Sigmoid colon (tissue), 7 donors: ENCODE data around the gene TSPAN12. TPM values are rescaled to one million over a fixed set of nuclear protein-coding genes. Genes with fewer than 3 reads are reported as not detected.
"Not testable (repeated sequence)": the region's sequence is repeated elsewhere in the genome, so short reads cannot be mapped to it uniquely, and the experiment has no call there.

Experiments used
- DNase-seq: peaks from one replicate; pipeline ENCODE4 v3.0.0-alpha.2; 2019
- H3K27ac ChIP-seq, 4 donors: fragments of 200-600 bp; sonication (generic); one replicate each; pipeline ENCODE4 v1.5.1; 2016 to 2019; ENCODE audit warnings: mild to moderate bottlenecking in 1 of 4
- H3K27me3 ChIP-seq, 3 donors: fragments of 200-600 bp; sonication (generic); one replicate each; pipeline ENCODE4 v1.5.1; 2019; ENCODE audit warnings: mild to moderate bottlenecking in 1 of 3
- H3K36me3 ChIP-seq, 4 donors: fragments of 200-600 bp; sonication (generic); one replicate each; pipeline ENCODE4 v1.5.1; 2016 to 2019
- H3K4me1 ChIP-seq, 4 donors: fragments of 200-600 bp; sonication (generic); one replicate each; pipeline ENCODE4 v1.5.1; 2017 to 2019
- H3K4me3 ChIP-seq, 4 donors: fragments of 200-600 bp; sonication (generic); one replicate each; pipeline ENCODE4 v1.5.1; 2017 to 2019; ENCODE audit warnings: mild to moderate bottlenecking in 2 of 4, moderate library complexity in 1 of 4
- H3K9me3 ChIP-seq, 4 donors: fragments of 200-600 bp in 3 of 4; sonication (generic) in 3 of 4; one replicate each; pipeline versions ENCODE4 v1.5.1 to v1.6.1; 2013 to 2019
- CTCF ChIP-seq, 4 experiments: fragments of 450-650 bp in 3 of 4; fragments of 200-600 bp in 1 of 4; IDR thresholded peaks; one replicate each; pipeline ENCODE4 v1.5.1; 2016 to 2019; ENCODE audit warnings: antibody characterized with exemption in 4 of 4, mild to moderate bottlenecking in 3 of 4, moderate library complexity in 2 of 4
- EP300 ChIP-seq, 4 donors: sonication (generic); formaldehyde crosslinking; IDR thresholded peaks; one replicate each; pipeline ENCODE4 v1.6.1; 2017; ENCODE audit warnings: antibody characterized with exemption in 4 of 4
- POLR2A ChIP-seq, 2 donors: fragments of 450-650 bp; IDR thresholded peaks; one replicate each; pipeline ENCODE4 v1.6.1; 2016; ENCODE audit warnings: antibody characterized with exemption in 2 of 2, mild to moderate bottlenecking in 2 of 2, moderate library complexity in 2 of 2
- POLR2AphosphoS5 ChIP-seq, 4 donors: sonication (generic); formaldehyde crosslinking; IDR thresholded peaks; one replicate each; pipeline ENCODE4 v1.6.1; 2017; ENCODE audit warnings: antibody characterized with exemption in 4 of 4
- WGBS, 2 donors: extraction: QIAGEN DNeasy Blood & Tissue Kit; methylation state at CpG; one replicate each; pipeline ENCODE4 v1.1.7; 2013; 5-methylcytosine and 5-hydroxymethylcytosine counted together
- intact Hi-C: fragments of 100-400 bp; cut with DNase I; formaldehyde crosslinking; loops from one replicate; pipeline ENCODE4 v1.15.1; 2023
- polyA plus RNA-seq, 3 donors: library from polyadenylated mRNA; stranded (reverse); fragments of 200-250 nt; gene quantifications; one replicate each; pipeline ENCODE4 v1.2.3, GENCODE V29; 2013
- total RNA-seq, 4 donors: library from RNA; depleted of rRNA; stranded (reverse); fragments of >200 nt; gene quantifications; one replicate each; pipeline ENCODE4 v1.1.0, GENCODE V29; 2016
- donor health status: healthy with polysubstance abuse.
- donor health status: Bipolar disorder and iron deficiency.
- donor health status: healthy.

The TSPAN12 gene
- total RNA-seq (10 to 100 TPM; 19.9 to 47.7 (median 32.8) TPM), polyA plus RNA-seq (10 to 100 TPM; 13.9 to 18.0 (median 16.1) TPM)

GRCh38 chr7:120857588-120858573 lies at the start of gene TSPAN12:
Gene TSPAN12, minus strand, starts transcription at chr7:120858144. Its CDS starts 1,381 bp downstream, at chr7:120856763.
- WGBS, 2 donors, result 0 to 1% methylated on average over 71 of the region's 71 CpGs
- intact Hi-C loops, result loop anchor here (2.0 to 5.0 kb wide), 3 partner anchors 51 to 116 kb away; partner anchors contain the start of gene ING3
- no peak for TF ChIP-seq EP300 (IDR thresholded peaks at IDR 0.05)
- peak in 3 of 4 donors; percentile 17 to 61 (median 59) for TF ChIP-seq POLR2AphosphoS5 (IDR thresholded peaks at IDR 0.05)
- TF ChIP-seq POLR2A (IDR thresholded peaks at IDR 0.05), result no peak
- TF ChIP-seq CTCF (IDR thresholded peaks at IDR 0.05), result peak; percentile 37 to 80 (median 50)

GRCh38 chr7:120898715-120899499 lies 41.0 kb upstream of the TSPAN12 start:
- no peak for TF ChIP-seq POLR2A (IDR thresholded peaks at IDR 0.05)
- no peak for TF ChIP-seq POLR2AphosphoS5 (IDR thresholded peaks at IDR 0.05)
- TF ChIP-seq EP300 (IDR thresholded peaks at IDR 0.05), result no peak
- no peak for TF ChIP-seq CTCF (IDR thresholded peaks at IDR 0.05)
- Histone ChIP-seq H3K36me3 (no peaks in the 10 kb centered on the region), H3K4me3 (no peak overlapping the region), H3K27me3 (no peaks in the 10 kb centered on the region), H3K27ac (no peak overlapping the region), H3K9me3 (peaks cover 0 to under 1% (median 0%) of the 10 kb centered on the region in 4 donors), H3K4me1 (no peaks in the 10 kb centered on the region)
- no peak for DNase-seq
- intact Hi-C loops, result no loop called here
- WGBS, 2 donors, result 11 to 52% methylated on average over 4 of the region's 4 CpGs

More at GRCh38 chr7:120857588-120858573, at the start of gene TSPAN12:
- H3K9me3 ChIP-seq, result no peaks in the 10 kb centered on the region
- H3K36me3 ChIP-seq, result no peaks in the 10 kb centered on the region
- H3K4me3 ChIP-seq, result peak within 1 kb of the TSS; percentile 57 to 80 (median 73)
- peak; percentile 89 for DNase-seq
- H3K27me3 ChIP-seq, result no peaks in the 10 kb centered on the region
- peak within 1 kb of the TSS; percentile 81 to 93 (median 90) for H3K27ac ChIP-seq
- peaks cover 0 to 23% (median 9%) of the 10 kb centered on the region in 4 donors for H3K4me1 ChIP-seq

- WGBS, 2 donors, result 89 to 90% methylated on average over 3 of the region's 3 CpGs
- H3K4me3 ChIP-seq, H3K4me1 ChIP-seq, H3K27ac ChIP-seq, H3K36me3 ChIP-seq, DNase-seq, H3K9me3 ChIP-seq, intact Hi-C loops, H3K27me3 ChIP-seq: not testable (repeated sequence)
Observed at GRCh38 chr7:120895253-120895652, 37.3 kb upstream of the TSPAN12 start.

GRCh38 chr7:120885602-120886001 lies 27.7 kb upstream of the TSPAN12 start:
- intact Hi-C loops, DNase-seq, H3K27ac ChIP-seq, H3K27me3 ChIP-seq, H3K9me3 ChIP-seq, H3K36me3 ChIP-seq, H3K4me3 ChIP-seq: not testable (repeated sequence)
- peaks cover 0 to 10% (median 6%) of the 10 kb centered on the region in 4 donors for H3K4me1 ChIP-seq
- 40 to 71% methylated on average over 4 of the region's 4 CpGs for WGBS, 2 donors

GRCh38 chr7:120877701-120878100 lies 19.8 kb upstream of the TSPAN12 start:
- WGBS, 2 donors, result 73 to 87% methylated on average over 4 of the region's 4 CpGs
- Histone ChIP-seq H3K9me3 (no peaks in the 10 kb centered on the region), H3K27me3 (no peaks in the 10 kb centered on the region), H3K4me3 (no peak overlapping the region), H3K36me3 (no peaks in the 10 kb centered on the region), H3K4me1 (no peaks in the 10 kb centered on the region), H3K27ac (no peak overlapping the region)
- DNase-seq, result no peak
- TF ChIP-seq POLR2AphosphoS5 (IDR thresholded peaks at IDR 0.05) (no peak), CTCF (IDR thresholded peaks at IDR 0.05) (no peak)
- intact Hi-C loops, result no loop called here
